ENCODE results near the gene SERPINB1. TPM values are rescaled to one million over a fixed set of nuclear protein-coding genes. Genes with fewer than 3 reads are reported as not detected.

SERPINB1 gene
- total RNA-seq, 1 experiment from 2014 or later, result 18.4 TPM

DNA sequence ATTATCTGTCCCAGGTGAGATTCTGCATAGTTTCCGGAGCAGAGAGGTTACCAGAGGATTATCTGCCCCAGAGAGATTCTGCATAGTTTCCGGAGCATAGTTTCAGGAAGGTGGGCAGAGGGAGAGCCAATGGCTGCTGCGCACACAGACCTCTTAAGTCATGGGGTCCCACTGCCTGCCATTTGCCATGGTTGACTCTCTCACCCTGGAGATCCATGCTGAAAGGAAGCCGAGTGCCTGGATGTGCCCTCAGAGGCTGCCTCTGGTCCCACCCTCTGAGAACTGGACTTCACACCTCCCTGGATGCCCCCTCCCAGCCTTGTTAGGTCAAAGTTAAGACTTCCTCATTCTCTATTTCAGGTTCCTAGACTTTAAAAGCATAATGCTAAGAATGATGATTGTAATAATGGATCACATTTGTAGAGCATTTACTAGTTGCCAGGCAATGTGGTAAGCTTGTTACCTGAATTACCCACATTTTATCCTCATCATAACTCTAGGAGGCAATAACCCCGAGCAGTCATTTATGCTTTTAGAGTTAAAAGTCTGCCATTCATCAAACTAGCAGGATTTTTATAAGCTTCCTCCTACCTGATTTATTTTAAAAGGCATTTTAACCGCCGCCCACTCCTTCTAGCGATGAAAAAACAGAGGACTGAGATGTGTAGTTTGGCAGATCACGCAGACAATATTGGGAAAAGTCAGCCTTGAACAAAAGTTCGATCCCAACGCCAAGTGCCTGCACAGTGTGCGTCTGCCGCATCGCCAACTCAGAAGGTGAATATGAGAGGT, 49.5 kb upstream of the SERPINB1 start:
- Histone ChIP-seq H4K91ac (ENCODE audit: insufficient read length, low read depth, low read length) (no peak overlapping the region), H4K8ac (replicated peaks; ENCODE audit: insufficient read length, low read depth, low read length) (no peak overlapping the region), H2AK5ac (ENCODE audit: insufficient read length, low read length) (no peak overlapping the region), H4K5ac (ENCODE audit: insufficient read length, low read depth, low read length) (no peak overlapping the region), H4K20me1 (ENCODE audit: control insufficient read depth, insufficient read depth, insufficient read length) (no peaks in the 10 kb centered on the region), H2BK20ac (ENCODE audit: low read depth, low read length, poor library complexity, severe bottlenecking) (no peak overlapping the region), H3K79me1 (ENCODE audit: insufficient read depth, low read depth, low read length, poor library complexity, severe bottlenecking) (no peaks in the 10 kb centered on the region), H3K4ac (ENCODE audit: low read depth, low read length) (no peak overlapping the region), H3K4me2 (ENCODE audit: insufficient read depth, insufficient read length, low read length) (no peak overlapping the region), H2BK12ac (ENCODE audit: insufficient read length, low read depth, low read length) (no peak overlapping the region), H3K23ac (ENCODE audit: insufficient read length, low read depth, low read length) (no peak overlapping the region), H3K9me3 (ENCODE audit: control insufficient read depth, low read depth, low read length) (no peaks in the 10 kb centered on the region), H3K14ac (ENCODE audit: insufficient read depth, low read length) (no peak overlapping the region), H3K23me2 (ENCODE audit: insufficient read length, low read depth, low read length, poor library complexity, severe bottlenecking) (no peaks in the 10 kb centered on the region), H3K27me3 (ENCODE audit: insufficient read depth, low read length) (no peaks in the 10 kb centered on the region), H3K27ac (ENCODE audit: insufficient read length, low read depth, low read length) (no peak overlapping the region), H3K18ac (ENCODE audit: insufficient read length, low read depth, low read length) (no peak overlapping the region), H3T11ph (ENCODE audit: low read length) (no peak overlapping the region), H3K56ac (ENCODE audit: insufficient read length, low read depth, low read length) (no peak overlapping the region), H3K79me2 (ENCODE audit: insufficient read depth, low read length) (no peaks in the 10 kb centered on the region), H2BK120ac (ENCODE audit: low read depth, low read length, poor library complexity, severe bottlenecking) (no peak overlapping the region), H3K9ac (ENCODE audit: extremely low read depth, insufficient read length, low read length) (no peak overlapping the region), H2BK15ac (ENCODE audit: low read depth, low read length) (no peak overlapping the region), H2AFZ (ENCODE audit: low read length) (no peak overlapping the region), H2BK5ac (ENCODE audit: insufficient read length, low read length) (no peak overlapping the region), H3K4me1 (ENCODE audit: insufficient read depth, low read length) (no peaks in the 10 kb centered on the region; the same call in 1 of the 2 replicates)
- Mint-ChIP-seq H3K36me3 (ENCODE audit: insufficient read depth in 1 of 3, low read depth in 3 of 3) (peaks cover 0 to 74% (median 62%) of the 10 kb centered on the region in 3 experiments; a peak in 4 of 7 replicates), H3K4me3 (no peak overlapping the region), H3K4me1 (peaks cover 15 to 18% of the 10 kb centered on the region in 2 experiments), H3K9me3 (no peaks in the 10 kb centered on the region; a peak in 1 of 5 replicates), H3K27me3 (ENCODE audit: low read depth) (no peaks in the 10 kb centered on the region), H3K27ac (peak overlapping the region in 2 of 3 experiments; percentile 7 to 63; a peak in 1 of 7 replicates)
- no CpG with 5 or more reads among the region's 14 CpGs for WGBS (ENCODE audit: extremely low coverage, insufficient read length, low lambda C conversion rate)
- DNase-seq, result no peak
- TF ChIP-seq, protein P1, sequence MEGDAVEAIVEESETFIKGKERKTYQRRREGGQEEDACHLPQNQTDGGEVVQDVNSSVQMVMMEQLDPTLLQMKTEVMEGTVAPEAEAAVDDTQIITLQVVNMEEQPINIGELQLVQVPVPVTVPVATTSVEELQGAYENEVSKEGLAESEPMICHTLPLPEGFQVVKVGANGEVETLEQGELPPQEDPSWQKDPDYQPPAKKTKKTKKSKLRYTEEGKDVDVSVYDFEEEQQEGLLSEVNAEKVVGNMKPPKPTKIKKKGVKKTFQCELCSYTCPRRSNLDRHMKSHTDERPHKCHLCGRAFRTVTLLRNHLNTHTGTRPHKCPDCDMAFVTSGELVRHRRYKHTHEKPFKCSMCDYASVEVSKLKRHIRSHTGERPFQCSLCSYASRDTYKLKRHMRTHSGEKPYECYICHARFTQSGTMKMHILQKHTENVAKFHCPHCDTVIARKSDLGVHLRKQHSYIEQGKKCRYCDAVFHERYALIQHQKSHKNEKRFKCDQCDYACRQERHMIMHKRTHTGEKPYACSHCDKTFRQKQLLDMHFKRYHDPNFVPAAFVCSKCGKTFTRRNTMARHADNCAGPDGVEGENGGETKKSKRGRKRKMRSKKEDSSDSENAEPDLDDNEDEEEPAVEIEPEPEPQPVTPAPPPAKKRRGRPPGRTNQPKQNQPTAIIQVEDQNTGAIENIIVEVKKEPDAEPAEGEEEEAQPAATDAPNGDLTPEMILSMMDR (conservative IDR thresholded peaks at IDR 0.05), result no peak
